H9 (cell line): ENCODE data around the gene GPR161. TPM values are rescaled to one million over a fixed set of nuclear protein-coding genes. Genes with fewer than 3 reads are reported as not detected.

Source experiments
- DNase-seq: peaks from one replicate; pipeline ENCODE4 v3.0.0-alpha.2; 2017
- H2AFZ ChIP-seq: one replicate; pipeline ENCODE4 v1.6.1; 2013; ENCODE audit warnings: mild to moderate bottlenecking, low read length, control low read depth, moderate library complexity
- H2AK5ac ChIP-seq: 2 replicates; pipeline ENCODE4 v1.6.1; 2013; ENCODE audit warnings: low read length, control low read depth, mixed read lengths; ENCODE audit not compliant: insufficient read length
- H2BK120ac ChIP-seq: one replicate; pipeline ENCODE4 v1.6.1; 2013; ENCODE audit warnings: low read depth, mild to moderate bottlenecking, low read length, control low read depth, inconsistent platforms; ENCODE audit not compliant: poor library complexity, severe bottlenecking
- H2BK12ac ChIP-seq: 2 replicates; pipeline ENCODE4 v1.6.1; 2013; ENCODE audit warnings: low read length, control low read depth, mixed read lengths, low read depth; ENCODE audit not compliant: insufficient read length
- H2BK15ac ChIP-seq: 2 replicates; pipeline ENCODE4 v1.6.1; 2013; ENCODE audit warnings: low read depth, low read length, control low read depth
- H2BK20ac ChIP-seq: one replicate; pipeline ENCODE4 v1.6.1; 2013; ENCODE audit warnings: low read depth, mild to moderate bottlenecking, low read length, control low read depth, inconsistent platforms; ENCODE audit not compliant: poor library complexity, severe bottlenecking
- H2BK5ac ChIP-seq: 2 replicates; pipeline ENCODE4 v1.6.1; 2013; ENCODE audit warnings: low read length, control low read depth, mixed read lengths; ENCODE audit not compliant: insufficient read length
- H3K14ac ChIP-seq: 2 replicates; pipeline ENCODE4 v1.6.1; 2013; ENCODE audit warnings: low read length, control low read depth; ENCODE audit not compliant: insufficient read depth
- H3K18ac ChIP-seq: 2 replicates; pipeline ENCODE4 v1.6.1; 2013; ENCODE audit warnings: low read depth, mild to moderate bottlenecking, mixed read lengths, low read length, control low read depth; ENCODE audit not compliant: insufficient read length
- H3K23ac ChIP-seq: 2 replicates; pipeline ENCODE4 v1.6.1; 2013; ENCODE audit warnings: low read length, control low read depth, mixed read lengths, low read depth; ENCODE audit not compliant: insufficient read length
- H3K23me2 ChIP-seq: 2 replicates; pipeline ENCODE4 v1.6.1; 2013; ENCODE audit warnings: low read depth, mild to moderate bottlenecking, mixed read lengths, low read length, control low read depth; ENCODE audit not compliant: insufficient read length, poor library complexity, severe bottlenecking
- H3K27ac ChIP-seq: 2 replicates; pipeline ENCODE4 v1.5.1; 2013; ENCODE audit warnings: low read length, control low read depth, mixed read lengths, low read depth; ENCODE audit not compliant: insufficient read length
- H3K27me3 ChIP-seq: 2 replicates; pipeline ENCODE4 v1.6.1; 2013; ENCODE audit warnings: low read length, control low read depth, inconsistent platforms; ENCODE audit not compliant: insufficient read depth
- H3K4ac ChIP-seq: 2 replicates; pipeline ENCODE4 v1.6.1; 2013; ENCODE audit warnings: low read depth, mild to moderate bottlenecking, control low read depth, inconsistent platforms, low read length, moderate library complexity
- H3K4me1 ChIP-seq: 2 replicates; pipeline ENCODE4 v1.6.1; 2013; ENCODE audit warnings: low read length, control low read depth, inconsistent platforms; ENCODE audit not compliant: insufficient read depth
- H3K4me2 ChIP-seq: 2 replicates; pipeline ENCODE4 v1.6.1; 2013; ENCODE audit warnings: low read length, control low read depth, mixed read lengths; ENCODE audit not compliant: insufficient read length, insufficient read depth
- H3K56ac ChIP-seq: 2 replicates; pipeline ENCODE4 v1.6.1; 2013; ENCODE audit warnings: low read depth, mild to moderate bottlenecking, mixed read lengths, low read length, control low read depth; ENCODE audit not compliant: insufficient read length
- H3K79me1 ChIP-seq: 2 replicates; pipeline ENCODE4 v1.6.1; 2013; ENCODE audit warnings: low read depth, mild to moderate bottlenecking, moderate library complexity, low read length, control low read depth, inconsistent platforms; ENCODE audit not compliant: insufficient read depth, poor library complexity, severe bottlenecking
- H3K79me2 ChIP-seq: 2 replicates; pipeline ENCODE4 v1.6.1; 2013; ENCODE audit warnings: low read length, control low read depth, inconsistent platforms; ENCODE audit not compliant: insufficient read depth
- H3K9ac ChIP-seq: 2 replicates; pipeline ENCODE4 v1.6.1; 2013; ENCODE audit warnings: low read length, control low read depth, mixed read lengths; ENCODE audit not compliant: insufficient read length; ENCODE audit errors: extremely low read depth
- H3K9me3 ChIP-seq: one replicate; pipeline ENCODE4 v1.6.1; 2013; ENCODE audit warnings: low read depth, low read length, inconsistent platforms; ENCODE audit not compliant: control insufficient read depth
- H3T11ph ChIP-seq: one replicate; pipeline ENCODE4 v1.6.1; 2013; ENCODE audit warnings: mild to moderate bottlenecking, low read length, control low read depth, inconsistent platforms
- H4K20me1 ChIP-seq: one replicate; pipeline ENCODE4 v1.6.1; 2013; ENCODE audit not compliant: control insufficient read depth, insufficient read length, insufficient read depth
- H4K5ac ChIP-seq: 2 replicates; pipeline ENCODE4 v1.6.1; 2013; ENCODE audit warnings: low read depth, mild to moderate bottlenecking, mixed read lengths, low read length, control low read depth; ENCODE audit not compliant: insufficient read length
- H4K8ac ChIP-seq: replicated peaks from 2 replicates; pipeline ENCODE4 v1.6.1; 2013; ENCODE audit warnings: low read length, control low read depth, mixed read lengths, low read depth; ENCODE audit not compliant: insufficient read length
- H4K91ac ChIP-seq: 2 replicates; pipeline ENCODE4 v1.6.1; 2013; ENCODE audit warnings: low read depth, mild to moderate bottlenecking, moderate library complexity, mixed read lengths, low read length, control low read depth; ENCODE audit not compliant: insufficient read length
- H3K27ac Mint-ChIP-seq, 3 experiments: 2 replicates in 2 of 3; 3 replicates in 1 of 3; pipeline ENCODE4 v1.8.0; 2020 to 2021; ENCODE audit warnings: mixed read lengths in 3 of 3, mild to moderate bottlenecking in 1 of 3, moderate library complexity in 1 of 3
- H3K27me3 Mint-ChIP-seq: 2 replicates; pipeline ENCODE4 v1.8.0; 2021; ENCODE audit warnings: low read depth, mild to moderate bottlenecking, moderate library complexity, mixed read lengths
- H3K36me3 Mint-ChIP-seq, 3 experiments: 2 replicates in 2 of 3; 3 replicates in 1 of 3; pipeline ENCODE4 v1.8.0; 2020 to 2021; ENCODE audit warnings: low read depth in 3 of 3, mixed read lengths in 3 of 3; ENCODE audit not compliant: insufficient read depth in 1 of 3
- H3K4me1 Mint-ChIP-seq, 2 experiments: 2 replicates each; pipeline ENCODE4 v1.8.0; 2020; ENCODE audit warnings: mixed read lengths in 2 of 2
- H3K4me3 Mint-ChIP-seq, 2 experiments: 2 replicates in 1 of 2; 3 replicates in 1 of 2; pipeline ENCODE4 v1.8.0; 2020 to 2021; ENCODE audit warnings: mild to moderate bottlenecking in 2 of 2, mixed read lengths in 2 of 2, moderate library complexity in 1 of 2
- H3K9me3 Mint-ChIP-seq, 2 experiments: 2 replicates in 1 of 2; 3 replicates in 1 of 2; pipeline ENCODE4 v1.8.0; 2020; ENCODE audit warnings: mild to moderate bottlenecking in 2 of 2, mixed read lengths in 2 of 2, moderate library complexity in 1 of 2
- CTCF ChIP-seq: fragments of 200-600 bp; sonication (generic); conservative IDR thresholded peaks from 3 replicates; pipeline ENCODE4 v1.8.0; 2021; ENCODE audit warnings: antibody characterized with exemption, mild to moderate bottlenecking
- WGBS: extraction: QIAGEN DNeasy Blood & Tissue Kit; methylation state at CpG from one replicate; pipeline ENCODE4 v1.1.7; 2013; ENCODE audit warnings: missing lambda C conversion rate, low lambda C conversion rate, mixed read lengths; ENCODE audit not compliant: insufficient read length; ENCODE audit errors: extremely low coverage; 5-methylcytosine and 5-hydroxymethylcytosine counted together
- total RNA-seq: library from RNA; stranded (reverse); gene quantifications from 2 replicates; pipeline ENCODE4 v1.2.1, GENCODE V29; 2021

The GPR161 gene
- total RNA-seq, 1 experiment from 2014 or later, result 10.6 TPM

- Histone ChIP-seq H3K4me1 (peaks cover 2% of the 10 kb centered on the region; the same call in 1 of the 2 replicates), H4K20me1 (no peaks in the 10 kb centered on the region), H2BK12ac (no peak overlapping the region), H2BK20ac (no peak overlapping the region), H2BK120ac (no peak overlapping the region), H3K4me2 (no peak overlapping the region), H3K23me2 (no peaks in the 10 kb centered on the region), H3K9me3 (no peaks in the 10 kb centered on the region), H3K4ac (no peak overlapping the region), H3K79me1 (no peaks in the 10 kb centered on the region), H3T11ph (no peak overlapping the region), H3K9ac (no peak overlapping the region), H3K27me3 (no peaks in the 10 kb centered on the region), H3K14ac (no peak overlapping the region), H4K91ac (no peak overlapping the region), H2AFZ (no peak overlapping the region), H2BK15ac (no peak overlapping the region), H4K5ac (no peak overlapping the region), H3K18ac (no peak overlapping the region), H3K27ac (no peak overlapping the region), H4K8ac (no peak overlapping the region), H2AK5ac (no peak overlapping the region), H3K79me2 (no peaks in the 10 kb centered on the region), H3K23ac (no peak overlapping the region), H2BK5ac (no peak overlapping the region), H3K56ac (no peak overlapping the region)
- peak; percentile 90 for DNase-seq
- peak; percentile 88 for TF ChIP-seq CTCF
- Mint-ChIP-seq H3K9me3 (no peaks in the 10 kb centered on the region), H3K36me3 (peaks cover 0 to 6% (median 3%) of the 10 kb centered on the region in 3 experiments; a peak in 5 of 7 replicates), H3K4me1 (peaks cover 5 to 6% of the 10 kb centered on the region in 2 experiments), H3K4me3 (no peak overlapping the region), H3K27ac (peak overlapping the region in 2 of 3 experiments; percentile 2 to 78; a peak in 2 of 7 replicates), H3K27me3 (no peaks in the 10 kb centered on the region)
- WGBS, result no CpG with 5 or more reads among the region's 8 CpGs
Measured at GRCh38 chr1:168082008-168082876, 54.5 kb downstream of the GPR161 start.
